Eye (tissue), 1 donor: ENCODE data around the gene FAS.

Source experiments
- DNase-seq: peaks from one replicate; pipeline ENCODE4 v3.0.0-alpha.2; 2015

Gene FAS

GRCh38 chr10:89047397-89047796 is 56.8 kb downstream of the FAS start:
- DNase-seq: no peak

GRCh38 chr10:89051593-89051992 is 61.0 kb downstream of the FAS start:
- DNase-seq: no peak

GRCh38 chr10:89053555-89053954 is 63.0 kb downstream of the FAS start:
- DNase-seq: no peak

- no peak for DNase-seq
Observed at GRCh38 chr10:89055159-89055558, 64.6 kb downstream of the FAS start.

GRCh38 chr10:89062861-89063260 is 72.3 kb downstream of the FAS start:
- no peak for DNase-seq

GRCh38 chr10:89063465-89063864 is 72.9 kb downstream of the FAS start:
- no peak for DNase-seq

GRCh38 chr10:89064748-89065147 is 74.2 kb downstream of the FAS start:
- no peak for DNase-seq
